Naive B cell (primary cell): ENCODE data around the gene ZNF169. TPM values are rescaled to one million over a fixed set of nuclear protein-coding genes. Genes with fewer than 3 reads are reported as not detected.
A peak's percentile ranks its signal among the peaks of the same experiment; 100 is the strongest.
"Not testable (repeated sequence)": the region's sequence is repeated elsewhere in the genome, so short reads cannot be mapped to it uniquely, and the experiment has no call there.

Source experiments
- ATAC-seq, 2 donors: fragments of 150-1000 bp; cut with Tn5 transposase; 2 replicates each; pipeline ENCODE4 v1.10.0; 2021; ENCODE audit warnings: low read depth in 2 of 2, mild to moderate bottlenecking in 2 of 2, moderate library complexity in 2 of 2
- DNase-seq: peaks from one replicate; pipeline ENCODE4 v3.0.0; 2022
- H3K27ac Mint-ChIP-seq, 6 donors: one replicate each; pipeline ENCODE4 v1.8.0; 2020 to 2022; ENCODE audit warnings: mild to moderate bottlenecking in 6 of 6, mixed read lengths in 6 of 6, moderate library complexity in 5 of 6, inconsistent platforms in 2 of 6
- H3K27me3 Mint-ChIP-seq, 3 donors: one replicate each; pipeline ENCODE4 v1.8.0; 2021 to 2022; ENCODE audit warnings: mixed read lengths in 3 of 3, mild to moderate bottlenecking in 1 of 3
- H3K36me3 Mint-ChIP-seq, 2 donors: one replicate each; pipeline ENCODE4 v1.8.0; 2020 to 2022; ENCODE audit warnings: mixed read lengths in 2 of 2, inconsistent platforms in 1 of 2, mild to moderate bottlenecking in 1 of 2
- H3K4me1 Mint-ChIP-seq, 3 donors: one replicate each; pipeline ENCODE4 v1.8.0; 2020 to 2022; ENCODE audit warnings: mixed read lengths in 3 of 3, inconsistent platforms in 1 of 3, mild to moderate bottlenecking in 1 of 3, moderate library complexity in 1 of 3
- H3K4me3 Mint-ChIP-seq, 8 donors: one replicate each; pipeline ENCODE4 v1.8.0; 2020 to 2022; ENCODE audit warnings: mild to moderate bottlenecking in 8 of 8, mixed read lengths in 8 of 8, moderate library complexity in 8 of 8, inconsistent platforms in 2 of 8
- H3K9me3 Mint-ChIP-seq, 7 donors: one replicate each; pipeline ENCODE4 v1.8.0; 2020 to 2022; ENCODE audit warnings: mixed read lengths in 7 of 7, mild to moderate bottlenecking in 5 of 7, inconsistent platforms in 2 of 7, moderate library complexity in 1 of 7
- polyA plus RNA-seq, 6 donors: library from polyadenylated mRNA; unstranded; fragments of 300-500 nt; fragmentation: Illumina TruSeq; gene quantifications; one replicate each; pipeline ENCODE4 v1.2.3, GENCODE V29; 2021; ENCODE audit warnings: low read depth in 6 of 6

Gene ZNF169
- polyA plus RNA-seq, 6 donors from 2014 or later, result 1.6 to 6.8 (median 4.8) TPM

- no peak overlapping the region for H3K27ac Mint-ChIP-seq
- no peak for DNase-seq
- peaks cover 0 to 2% (median 0%) of the 10 kb centered on the region in 7 donors for H3K9me3 Mint-ChIP-seq
- no peaks in the 10 kb centered on the region for H3K4me1 Mint-ChIP-seq
- ATAC-seq, result no peak
- H3K27me3 Mint-ChIP-seq, result no peaks in the 10 kb centered on the region
- peaks cover 16 to 23% of the 10 kb centered on the region in 2 donors for H3K36me3 Mint-ChIP-seq
- no peak overlapping the region for H3K4me3 Mint-ChIP-seq
These were observed 41.6 kb downstream of the ZNF169 start for GRCh38 chr9:94300470-94301301.

- Mint-ChIP-seq H3K4me1 (no peaks in the 10 kb centered on the region), H3K27me3 (no peaks in the 10 kb centered on the region), H3K4me3 (no peak overlapping the region), H3K9me3 (peaks cover 0 to 2% (median 0%) of the 10 kb centered on the region in 7 donors), H3K27ac (no peak overlapping the region), H3K36me3 (peaks cover 16 to 18% of the 10 kb centered on the region in 2 donors)
- ATAC-seq, result no peak
- no peak for DNase-seq
These were observed 42.5 kb downstream of the ZNF169 start for GRCh38 chr9:94301583-94301982.

- H3K36me3 Mint-ChIP-seq, result peaks cover 13 to 16% of the 10 kb centered on the region in 2 donors
- ATAC-seq, result no peak
- H3K27me3 Mint-ChIP-seq, result no peaks in the 10 kb centered on the region
- peaks cover 0 to 2% (median 0%) of the 10 kb centered on the region in 7 donors for H3K9me3 Mint-ChIP-seq
- DNase-seq, result no peak
- H3K4me1 Mint-ChIP-seq, result no peaks in the 10 kb centered on the region
- no peak overlapping the region for H3K4me3 Mint-ChIP-seq
- H3K27ac Mint-ChIP-seq, result no peak overlapping the region
These were observed 43.3 kb downstream of the ZNF169 start for GRCh38 chr9:94302426-94302825.

DNA sequence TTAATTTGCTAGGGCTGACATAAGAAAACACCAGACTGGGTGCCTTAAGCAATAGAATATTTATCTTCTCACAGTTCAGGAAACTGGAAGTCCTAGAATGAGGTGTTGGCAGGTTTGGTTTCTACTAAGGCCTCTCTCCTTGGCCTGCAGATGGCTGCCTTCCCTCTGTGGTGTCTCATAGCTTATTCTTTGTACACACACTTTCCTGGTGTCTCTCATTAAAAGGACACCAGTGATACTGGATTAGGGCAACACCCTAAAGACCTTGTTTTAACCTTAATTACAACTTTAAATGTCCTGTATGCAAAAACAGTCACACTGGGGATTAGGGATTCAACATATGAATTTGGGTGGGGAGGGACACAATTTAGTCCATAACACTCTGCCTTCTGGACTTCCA is 44.2 kb downstream of the ZNF169 start:
- H3K4me1 Mint-ChIP-seq, result no peaks in the 10 kb centered on the region

GRCh38 chr9:94315034-94315984 is 56.2 kb downstream of the ZNF169 start:
- H3K27me3 Mint-ChIP-seq, DNase-seq, H3K9me3 Mint-ChIP-seq, H3K4me1 Mint-ChIP-seq, H3K4me3 Mint-ChIP-seq, H3K27ac Mint-ChIP-seq, H3K36me3 Mint-ChIP-seq: not testable (repeated sequence)
- peak in 1 of 2 donors; percentile 23 for ATAC-seq

More for the DNA sequence above, 44.2 kb downstream of the ZNF169 start:
- ATAC-seq (no peak), DNase-seq (no peak)
- Mint-ChIP-seq H3K4me3 (no peak overlapping the region), H3K9me3 (peaks cover 0 to 2% (median 0%) of the 10 kb centered on the region in 7 donors), H3K27ac (no peak overlapping the region), H3K36me3 (peaks cover 13 to 16% of the 10 kb centered on the region in 2 donors), H3K27me3 (no peaks in the 10 kb centered on the region)

GRCh38 chr9:94316236-94316635 is 57.1 kb downstream of the ZNF169 start:
- ATAC-seq, result peak in 1 of 2 donors; percentile 32
- not testable (repeated sequence) for H3K9me3 Mint-ChIP-seq, H3K4me1 Mint-ChIP-seq, H3K27ac Mint-ChIP-seq, H3K36me3 Mint-ChIP-seq, H3K27me3 Mint-ChIP-seq, DNase-seq, H3K4me3 Mint-ChIP-seq

- H3K36me3 Mint-ChIP-seq, ATAC-seq, H3K27ac Mint-ChIP-seq, H3K9me3 Mint-ChIP-seq, DNase-seq, H3K4me1 Mint-ChIP-seq, H3K4me3 Mint-ChIP-seq, H3K27me3 Mint-ChIP-seq: not testable (repeated sequence)
These were observed 59.0 kb downstream of the ZNF169 start for GRCh38 chr9:94317949-94318657.

DNA sequence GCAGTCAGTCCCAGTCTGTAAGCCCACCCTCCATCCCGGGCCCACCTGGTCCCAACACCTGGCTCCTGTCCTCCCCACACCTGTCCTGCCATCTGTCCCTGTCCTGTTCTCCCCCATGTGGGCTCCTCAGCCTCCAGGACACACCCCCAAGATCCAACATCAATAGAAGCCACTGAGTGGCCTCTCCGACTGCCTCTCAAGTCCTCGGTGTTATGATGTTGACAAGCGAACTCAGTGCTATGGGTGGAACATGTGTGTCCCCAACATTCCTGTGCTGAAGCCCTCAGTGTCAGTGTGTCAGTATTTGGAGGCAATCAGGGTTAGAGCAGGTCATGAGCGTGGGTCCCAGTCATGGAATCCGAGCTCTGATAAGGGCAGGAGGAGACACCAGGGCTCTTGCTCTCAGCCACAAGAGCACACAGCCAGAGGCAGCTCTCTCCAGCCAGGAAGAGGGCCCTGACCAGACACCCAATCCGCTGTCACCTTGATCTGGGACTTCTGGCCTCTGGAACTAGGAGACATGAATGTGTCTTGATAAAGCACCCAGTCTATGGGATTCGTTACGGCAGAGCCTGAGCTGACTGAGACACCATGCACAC is 63.3 kb downstream of the ZNF169 start:
- DNase-seq, ATAC-seq, H3K27me3 Mint-ChIP-seq, H3K27ac Mint-ChIP-seq, H3K4me1 Mint-ChIP-seq, H3K4me3 Mint-ChIP-seq, H3K36me3 Mint-ChIP-seq, H3K9me3 Mint-ChIP-seq: not testable (repeated sequence)

- H3K27ac Mint-ChIP-seq, ATAC-seq, H3K9me3 Mint-ChIP-seq, DNase-seq, H3K27me3 Mint-ChIP-seq, H3K36me3 Mint-ChIP-seq, H3K4me3 Mint-ChIP-seq, H3K4me1 Mint-ChIP-seq: not testable (repeated sequence)
These were observed 64.2 kb downstream of the ZNF169 start for GRCh38 chr9:94323153-94323798.

DNA sequence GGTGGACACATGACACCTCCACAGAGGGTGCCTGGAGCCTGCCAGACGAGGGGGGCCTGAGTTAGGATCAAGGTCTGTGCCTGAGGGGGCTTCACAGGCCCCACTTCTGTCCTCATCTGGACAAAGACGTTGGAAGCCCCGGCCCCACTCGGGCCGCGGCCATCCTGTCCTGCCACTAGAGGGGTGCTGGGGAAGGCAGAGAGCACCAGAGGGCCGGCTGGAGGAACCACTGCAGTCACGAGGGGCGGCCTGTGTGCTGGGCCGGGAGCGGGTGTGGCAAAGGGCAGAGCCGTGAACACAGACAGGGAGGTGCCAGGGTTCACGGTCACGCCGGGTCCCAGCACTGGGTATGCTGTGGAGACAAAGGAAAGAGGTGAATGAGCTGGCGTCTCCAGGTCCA is 66.5 kb downstream of the ZNF169 start:
- not testable (repeated sequence) for ATAC-seq, H3K27me3 Mint-ChIP-seq, H3K4me3 Mint-ChIP-seq, H3K36me3 Mint-ChIP-seq, H3K4me1 Mint-ChIP-seq, H3K9me3 Mint-ChIP-seq, DNase-seq, H3K27ac Mint-ChIP-seq

DNA sequence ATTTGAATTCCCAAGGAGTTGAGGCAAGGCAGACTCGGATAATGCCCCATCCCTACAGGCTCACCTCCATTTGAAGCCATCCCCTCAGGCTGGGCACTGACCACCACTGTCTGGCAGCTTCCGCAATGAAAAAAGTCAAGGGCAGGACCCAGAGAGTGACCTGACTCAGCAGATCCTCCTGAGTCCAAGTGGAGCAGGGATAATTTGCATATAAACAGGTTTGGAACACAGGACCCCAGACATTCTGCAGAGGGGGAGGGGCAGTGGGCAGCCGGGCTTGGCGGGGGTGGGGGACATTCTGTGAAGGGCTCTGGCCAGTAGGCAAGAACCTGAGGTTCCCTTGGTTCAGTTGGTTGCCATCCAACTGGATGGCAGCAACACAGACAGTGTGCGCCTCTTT is 69.4 kb downstream of the ZNF169 start, which contains the start of gene NUTM2F:
Gene NUTM2F (minus strand): TSS at position 101 of the 400 bp plus-strand sequence. CDS start 21 bp downstream, at position 80.
- not testable (repeated sequence) for H3K36me3 Mint-ChIP-seq, H3K4me1 Mint-ChIP-seq, ATAC-seq, H3K9me3 Mint-ChIP-seq, H3K27me3 Mint-ChIP-seq, DNase-seq
- H3K4me3 Mint-ChIP-seq, result peak within 1 kb of the TSS in 1 of 8 donors; percentile 37
- peak within 1 kb of the TSS in 2 of 6 donors; percentile 22 to 93 for H3K27ac Mint-ChIP-seq

DNA sequence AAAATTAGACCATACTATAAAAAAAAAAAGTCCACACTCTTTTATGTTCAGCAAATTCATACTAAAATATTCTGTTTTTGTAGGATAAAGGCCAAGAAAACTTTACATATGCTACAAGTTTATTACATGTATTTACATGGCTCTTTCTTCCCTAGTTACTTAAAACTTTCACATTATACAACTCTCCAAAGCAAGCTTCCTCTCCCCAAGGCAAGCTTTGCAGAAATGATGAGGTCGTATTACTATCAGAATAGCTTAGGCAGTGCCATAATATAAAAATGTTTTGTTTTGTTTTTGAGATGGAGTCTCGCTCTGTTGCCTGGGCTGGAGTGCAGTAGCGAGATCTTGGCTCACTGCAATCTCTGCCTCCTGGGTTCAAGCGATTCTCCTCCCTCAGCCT is 77.3 kb downstream of the ZNF169 start:
- ATAC-seq, H3K36me3 Mint-ChIP-seq, H3K27me3 Mint-ChIP-seq, H3K4me1 Mint-ChIP-seq, H3K9me3 Mint-ChIP-seq, H3K4me3 Mint-ChIP-seq, H3K27ac Mint-ChIP-seq, DNase-seq: not testable (repeated sequence)
